ENCODE measurements around the gene TRPM2.

DNA sequence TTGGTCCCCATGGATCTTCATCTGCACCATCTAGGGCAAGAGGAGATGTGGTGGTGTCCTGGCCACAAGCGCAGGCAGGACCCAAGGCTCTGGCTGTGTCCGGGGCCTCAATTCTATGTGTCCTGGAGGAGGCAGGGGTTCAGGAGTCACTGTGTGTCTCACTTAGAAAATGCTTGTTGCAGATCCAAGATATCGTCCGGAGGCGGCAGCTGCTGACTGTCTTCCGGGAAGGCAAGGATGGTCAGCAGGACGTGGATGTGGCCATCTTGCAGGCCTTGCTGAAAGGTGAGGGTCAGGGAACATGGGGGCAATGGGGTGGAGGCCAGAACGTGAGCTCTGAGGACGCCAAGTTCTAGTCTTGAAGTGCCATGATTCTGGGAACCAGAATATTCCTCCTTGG, 29.1 kb downstream of the TRPM2 start:
- no peak for TF ChIP-seq EZH2 (IDR thresholded peaks at IDR 0.05)
- TF ChIP-seq POLR2AphosphoS5 (IDR thresholded peaks at IDR 0.05; ENCODE audit: low read depth, low read length) = no peak
- TF ChIP-seq, protein P1, sequence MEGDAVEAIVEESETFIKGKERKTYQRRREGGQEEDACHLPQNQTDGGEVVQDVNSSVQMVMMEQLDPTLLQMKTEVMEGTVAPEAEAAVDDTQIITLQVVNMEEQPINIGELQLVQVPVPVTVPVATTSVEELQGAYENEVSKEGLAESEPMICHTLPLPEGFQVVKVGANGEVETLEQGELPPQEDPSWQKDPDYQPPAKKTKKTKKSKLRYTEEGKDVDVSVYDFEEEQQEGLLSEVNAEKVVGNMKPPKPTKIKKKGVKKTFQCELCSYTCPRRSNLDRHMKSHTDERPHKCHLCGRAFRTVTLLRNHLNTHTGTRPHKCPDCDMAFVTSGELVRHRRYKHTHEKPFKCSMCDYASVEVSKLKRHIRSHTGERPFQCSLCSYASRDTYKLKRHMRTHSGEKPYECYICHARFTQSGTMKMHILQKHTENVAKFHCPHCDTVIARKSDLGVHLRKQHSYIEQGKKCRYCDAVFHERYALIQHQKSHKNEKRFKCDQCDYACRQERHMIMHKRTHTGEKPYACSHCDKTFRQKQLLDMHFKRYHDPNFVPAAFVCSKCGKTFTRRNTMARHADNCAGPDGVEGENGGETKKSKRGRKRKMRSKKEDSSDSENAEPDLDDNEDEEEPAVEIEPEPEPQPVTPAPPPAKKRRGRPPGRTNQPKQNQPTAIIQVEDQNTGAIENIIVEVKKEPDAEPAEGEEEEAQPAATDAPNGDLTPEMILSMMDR (IDR thresholded peaks at IDR 0.05 in 2 of 3, conservative IDR thresholded peaks at IDR 0.05 in 1 of 3; ENCODE audit: borderline replicate concordance in 1 of 3, insufficient read depth in 1 of 3, low read depth in 2 of 3, low read length in 2 of 3) = no peak
- TF ChIP-seq POLR2A (IDR thresholded peaks at IDR 0.05; ENCODE audit: borderline replicate concordance, extremely low read depth, insufficient read depth, insufficient read length) = no peak
- no peak for TF ChIP-seq ELF1 (IDR thresholded peaks at IDR 0.05; ENCODE audit: borderline replicate concordance, low read depth)
- TF ChIP-seq YY1 (IDR thresholded peaks at IDR 0.05; ENCODE audit: extremely low read depth, insufficient replicate concordance, low read depth, low read length) = no peak
- no peak for TF ChIP-seq SIN3A (IDR thresholded peaks at IDR 0.05; ENCODE audit: low read depth)
- no peak for TF ChIP-seq CEBPB (IDR thresholded peaks at IDR 0.05; ENCODE audit: low read depth)
- TF ChIP-seq ZBTB33 (IDR thresholded peaks at IDR 0.05; ENCODE audit: extremely low read depth, insufficient replicate concordance, low read length) = no peak
- TF ChIP-seq ATF3 (IDR thresholded peaks at IDR 0.05) = no peak
- no peak for TF ChIP-seq SRF (IDR thresholded peaks at IDR 0.05; ENCODE audit: low read depth)
- TF ChIP-seq, protein P2, sequence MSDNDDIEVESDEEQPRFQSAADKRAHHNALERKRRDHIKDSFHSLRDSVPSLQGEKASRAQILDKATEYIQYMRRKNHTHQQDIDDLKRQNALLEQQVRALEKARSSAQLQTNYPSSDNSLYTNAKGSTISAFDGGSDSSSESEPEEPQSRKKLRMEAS (IDR thresholded peaks at IDR 0.05) = no peak
- no peak for TF ChIP-seq SP1 (IDR thresholded peaks at IDR 0.05; ENCODE audit: low read depth)
- no peak for TF ChIP-seq JUND (IDR thresholded peaks at IDR 0.05)
